Ovary (tissue), 3 donors: ENCODE results near the gene STAT3.

ENCODE experiments used
- CTCF ChIP-seq, 3 donors: fragments of 450-650 bp in 2 of 3; fragments of 200-600 bp in 1 of 3; IDR thresholded peaks; one replicate each; pipeline versions ENCODE4 v1.5.1 to v1.8.0; 2016 to 2022; ENCODE audit warnings: antibody characterized with exemption in 3 of 3, mild to moderate bottlenecking in 1 of 3
- EP300 ChIP-seq: sonication (generic); formaldehyde crosslinking; IDR thresholded peaks from one replicate; pipeline ENCODE4 v1.6.1; 2017; ENCODE audit warnings: antibody characterized with exemption
- POLR2A ChIP-seq: fragments of 450-650 bp; IDR thresholded peaks from one replicate; pipeline ENCODE4 v1.6.1; 2017; ENCODE audit warnings: antibody characterized with exemption, mild to moderate bottlenecking, moderate library complexity
- donor health status: DM: no; HTN: no; CAD: no.

DNA sequence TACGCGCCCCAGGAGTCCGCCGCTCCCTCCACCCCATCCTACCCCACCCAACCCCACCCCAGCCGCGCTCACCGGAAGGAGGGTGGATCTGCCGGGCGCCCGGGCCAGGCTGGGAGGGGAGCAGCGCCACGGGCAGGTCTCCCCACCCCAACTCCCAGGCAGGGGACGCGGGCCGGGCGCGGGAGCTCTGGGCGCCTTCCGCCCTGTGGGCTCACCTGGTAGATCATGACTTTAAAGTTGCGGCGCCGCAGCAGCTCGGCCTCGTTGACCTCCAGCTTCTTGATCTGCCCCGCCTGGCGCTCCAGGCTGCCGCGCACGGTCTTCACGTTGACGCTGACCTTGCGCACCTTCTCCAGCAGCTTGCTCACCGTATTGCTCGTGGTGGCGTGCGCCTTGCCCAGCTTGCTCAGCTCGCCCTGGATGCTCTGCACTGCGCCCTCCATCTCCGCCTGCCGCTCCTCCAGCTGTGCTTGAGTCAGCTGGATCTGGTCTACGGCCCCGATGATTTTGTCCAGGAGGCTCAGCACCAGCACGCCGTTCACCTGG lies 34.2 kb upstream of the STAT3 start:
- TF ChIP-seq CTCF (IDR thresholded peaks at IDR 0.05) = no peak
- TF ChIP-seq POLR2A = no peak
- TF ChIP-seq EP300 = no peak
